Measurements from ENCODE around the gene RALGPS1.

Gene RALGPS1

DNA sequence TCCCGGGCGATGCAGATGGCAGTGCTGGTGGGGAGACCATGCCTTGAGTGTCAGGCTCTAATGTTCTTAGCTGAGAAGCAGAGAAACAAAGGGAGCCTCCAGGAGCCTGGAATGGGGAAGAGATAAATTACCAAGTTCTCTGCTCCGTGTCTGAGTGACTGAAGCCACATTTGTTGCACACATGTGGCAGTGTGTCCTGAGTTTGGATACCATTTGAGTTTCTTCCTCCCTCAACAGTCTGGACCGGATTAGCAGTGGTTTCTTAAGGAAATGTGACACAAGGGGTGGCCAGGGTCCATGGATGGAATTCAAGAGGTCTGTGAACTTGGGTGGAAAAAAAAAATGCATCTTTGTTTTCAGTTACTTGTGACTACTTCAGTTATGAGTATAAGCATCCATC is 299.3 kb downstream of the RALGPS1 start:
- no peak for DNase-seq

DNA sequence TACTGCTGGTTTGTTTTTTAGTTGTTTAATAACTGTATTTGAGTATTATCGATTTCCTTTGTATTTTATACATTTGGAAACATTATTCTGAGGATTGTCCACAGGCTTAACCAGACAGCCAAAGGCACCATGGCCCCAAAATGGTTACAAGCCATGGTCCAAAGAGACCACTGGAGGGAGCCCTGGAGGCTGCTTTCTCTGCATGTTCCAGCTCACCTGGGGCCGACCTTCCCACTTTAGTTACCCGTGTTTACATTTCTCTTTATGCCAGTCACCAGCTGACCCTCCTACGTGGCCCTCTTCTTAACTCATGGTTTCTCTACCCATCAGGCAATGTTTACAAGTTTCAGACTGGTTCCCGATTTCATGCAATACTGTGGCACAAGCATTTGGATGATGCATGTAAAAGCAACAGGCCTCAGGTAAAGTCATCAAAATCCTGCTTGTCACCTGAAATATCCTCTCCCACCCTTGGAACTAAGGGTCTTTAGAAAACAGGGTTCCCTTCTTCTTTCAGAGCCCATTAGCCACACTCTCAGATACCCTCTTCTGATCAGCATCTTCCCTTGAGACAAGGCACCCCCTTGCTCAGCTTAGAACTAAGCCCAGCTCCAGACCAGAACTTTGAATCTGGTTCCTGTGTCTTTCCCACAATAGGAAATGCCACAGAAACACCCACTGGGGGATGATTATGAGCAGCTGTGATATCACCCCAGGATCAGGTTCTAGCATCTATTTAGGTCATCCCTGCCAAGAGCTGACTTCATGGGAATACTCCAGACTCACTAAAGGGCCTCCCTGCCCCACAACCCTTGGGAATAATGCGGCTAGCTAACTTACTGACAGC is 300.1 kb downstream of the RALGPS1 start:
- DNase-seq: peak; percentile 77

DNA sequence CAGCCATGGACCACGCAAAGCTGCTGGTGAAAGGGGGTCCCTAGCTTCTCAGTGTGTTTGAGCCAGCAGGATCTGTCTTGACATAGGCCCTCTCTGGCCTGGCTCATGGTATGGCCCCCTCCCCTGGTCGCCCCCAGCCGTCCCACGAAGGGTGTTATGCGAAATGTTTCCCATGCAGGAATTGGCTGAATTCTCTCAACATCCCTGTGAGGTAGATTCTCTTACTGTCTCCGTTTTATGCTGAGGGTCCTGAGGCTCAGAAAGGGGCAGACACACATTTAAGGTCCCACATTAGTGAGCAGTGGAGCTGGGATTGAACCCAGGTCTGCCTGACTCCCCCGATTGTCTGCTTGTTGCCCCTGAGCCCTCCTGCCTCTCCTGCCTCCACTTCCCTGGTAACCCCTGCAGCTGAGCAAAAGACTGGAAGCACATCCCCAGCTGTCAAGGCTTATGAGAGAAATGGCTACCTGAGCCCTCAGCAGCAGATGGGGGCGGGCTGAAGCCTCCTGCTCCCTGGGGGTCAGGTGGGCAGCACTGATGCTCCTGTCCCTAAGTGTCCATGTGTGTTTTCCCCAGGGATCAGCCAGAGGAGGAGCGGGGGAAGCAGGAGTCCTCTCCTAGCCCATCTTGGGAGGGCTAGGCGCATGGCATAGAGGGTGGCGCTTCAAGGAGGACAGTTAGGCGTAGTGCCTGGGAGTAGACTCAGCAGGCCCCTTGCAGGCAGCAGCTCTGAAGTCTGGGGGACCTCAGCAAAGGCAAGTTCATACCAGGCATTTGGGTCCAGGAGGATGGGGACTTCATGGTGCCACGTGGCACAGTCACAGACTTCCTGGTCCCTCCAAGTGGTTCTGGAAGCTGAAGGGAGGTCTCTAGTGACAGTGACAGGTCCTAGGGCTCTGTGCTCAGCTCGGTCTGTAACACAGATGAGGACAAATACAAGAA is 301.0 kb downstream of the RALGPS1 start:
- no peak for DNase-seq

DNA sequence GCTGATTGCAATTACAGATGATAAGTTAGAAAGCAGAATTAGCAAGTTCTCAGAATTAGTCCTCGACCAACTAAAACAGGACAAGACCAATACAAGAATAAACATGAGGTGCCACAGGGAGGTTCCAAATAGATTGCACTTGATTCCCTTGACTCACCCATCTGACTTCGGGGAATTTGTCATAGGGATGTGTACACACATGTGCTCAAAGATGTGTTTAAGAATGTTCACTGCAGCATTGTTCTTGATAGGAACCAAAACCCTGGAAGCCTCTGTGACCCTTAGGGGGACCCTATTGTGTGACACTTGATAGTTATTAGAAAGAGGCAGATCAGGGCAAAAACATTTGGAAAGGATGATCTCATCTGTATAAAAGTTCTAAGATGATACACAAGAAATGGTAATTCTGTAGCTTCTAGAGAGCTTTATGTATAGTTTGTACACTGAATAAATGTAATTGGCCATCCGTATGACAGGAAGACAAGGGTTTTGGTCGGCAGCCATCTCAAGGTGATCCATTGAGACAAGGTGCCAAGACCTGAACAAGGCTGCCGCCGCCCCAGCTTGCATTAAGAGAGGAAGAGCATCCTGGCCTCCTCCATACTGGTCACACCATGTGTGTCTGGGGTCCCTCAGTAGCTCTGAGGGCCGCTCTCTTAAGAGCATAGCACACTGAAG is 301.8 kb downstream of the RALGPS1 start:
- DNase-seq: no peak

- DNase-seq: no peak
Observed at GRCh38 chr9:127216888-127217217, 302.3 kb downstream of the RALGPS1 start.

DNA sequence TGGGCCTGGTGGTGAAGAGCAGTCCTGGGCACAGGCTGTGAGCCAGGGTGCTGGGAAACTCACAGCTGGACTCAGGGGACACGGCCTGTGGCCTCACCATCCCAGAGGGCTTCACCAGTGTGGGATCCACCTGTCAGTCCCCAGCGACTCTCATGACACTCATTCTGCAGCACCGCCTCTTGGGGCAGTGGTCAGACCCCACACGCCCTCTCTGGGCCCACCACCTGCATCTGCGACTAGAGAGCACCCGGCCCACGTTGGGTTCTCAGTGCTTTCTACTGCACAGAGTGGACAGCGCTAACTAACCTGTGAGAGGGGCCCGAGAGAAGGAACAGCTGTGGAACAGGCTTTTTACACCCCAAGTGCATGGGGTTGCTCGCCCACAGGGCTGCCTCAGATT is 304.2 kb downstream of the RALGPS1 start:
- DNase-seq: no peak

GRCh38 chr9:127219520-127219919 is 304.9 kb downstream of the RALGPS1 start:
- DNase-seq: no peak

DNA sequence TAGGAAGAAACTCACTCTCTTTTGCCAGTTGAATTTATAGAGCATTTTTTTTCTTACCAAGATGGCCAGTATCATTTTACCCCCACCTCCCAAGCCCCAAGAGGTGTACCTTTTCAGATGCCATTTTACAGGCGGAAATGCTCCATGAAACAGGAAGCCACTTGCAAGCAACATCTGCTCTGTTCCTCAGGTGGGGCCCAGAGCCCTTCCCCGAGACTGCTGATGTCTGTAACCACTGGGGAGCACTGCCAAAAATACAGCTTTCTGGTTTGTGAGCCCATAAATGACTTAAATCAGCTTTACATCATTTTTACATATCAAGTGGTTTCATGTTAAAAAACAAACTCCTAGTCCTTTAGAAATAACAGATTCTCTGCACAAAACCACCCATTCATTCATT is 307.1 kb downstream of the RALGPS1 start:
- DNase-seq: no peak

- no peak for DNase-seq
Observed at GRCh38 chr9:127222388-127223095, 308.0 kb downstream of the RALGPS1 start.

DNA sequence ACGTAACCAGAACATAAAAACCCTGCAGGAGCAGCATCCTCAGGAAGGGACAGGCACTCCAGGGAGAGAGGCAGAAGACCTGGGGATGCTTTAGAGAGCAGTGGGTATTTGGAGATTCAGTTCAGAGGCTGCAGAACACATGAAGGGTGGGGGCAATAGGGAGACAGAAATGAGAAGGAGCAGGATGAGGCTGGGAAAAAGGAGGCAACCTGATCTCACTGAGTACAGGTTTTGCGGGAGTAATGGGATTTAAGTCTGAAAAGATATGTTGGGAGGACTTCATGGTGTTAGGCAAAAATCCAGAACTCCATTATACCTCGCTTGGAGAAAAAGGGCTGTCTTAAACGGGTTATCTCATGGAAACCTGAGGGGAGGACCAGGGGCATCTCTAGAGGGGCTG is 308.7 kb downstream of the RALGPS1 start:
- no peak for DNase-seq

DNA sequence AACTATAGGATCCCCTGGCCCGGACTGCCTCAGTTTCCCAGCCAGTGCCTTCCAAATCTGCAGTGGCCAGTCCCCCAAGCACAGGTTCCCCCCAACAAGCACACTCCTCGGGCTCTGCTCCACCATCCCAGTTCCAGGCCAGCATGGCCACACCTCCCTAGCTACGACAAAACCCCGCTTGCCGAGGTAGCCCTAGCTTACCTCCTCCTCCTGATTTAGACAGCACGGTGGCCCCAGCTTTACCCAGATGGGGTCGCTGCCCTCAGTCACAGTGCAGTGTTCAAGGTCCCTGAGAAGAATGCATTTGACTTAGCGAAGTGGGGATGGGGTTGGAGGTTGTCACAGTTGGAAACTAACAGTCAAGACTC is 309.2 kb downstream of the RALGPS1 start:
- DNase-seq: no peak

GRCh38 chr9:127224178-127224882 is 309.7 kb downstream of the RALGPS1 start:
- DNase-seq: peak; percentile 92

GRCh38 chr9:127224883-127225739 is 310.5 kb downstream of the RALGPS1 start:
- DNase-seq: peak; percentile 95

GRCh38 chr9:127225801-127226625 is 311.4 kb downstream of the RALGPS1 start:
- no peak for DNase-seq

DNA sequence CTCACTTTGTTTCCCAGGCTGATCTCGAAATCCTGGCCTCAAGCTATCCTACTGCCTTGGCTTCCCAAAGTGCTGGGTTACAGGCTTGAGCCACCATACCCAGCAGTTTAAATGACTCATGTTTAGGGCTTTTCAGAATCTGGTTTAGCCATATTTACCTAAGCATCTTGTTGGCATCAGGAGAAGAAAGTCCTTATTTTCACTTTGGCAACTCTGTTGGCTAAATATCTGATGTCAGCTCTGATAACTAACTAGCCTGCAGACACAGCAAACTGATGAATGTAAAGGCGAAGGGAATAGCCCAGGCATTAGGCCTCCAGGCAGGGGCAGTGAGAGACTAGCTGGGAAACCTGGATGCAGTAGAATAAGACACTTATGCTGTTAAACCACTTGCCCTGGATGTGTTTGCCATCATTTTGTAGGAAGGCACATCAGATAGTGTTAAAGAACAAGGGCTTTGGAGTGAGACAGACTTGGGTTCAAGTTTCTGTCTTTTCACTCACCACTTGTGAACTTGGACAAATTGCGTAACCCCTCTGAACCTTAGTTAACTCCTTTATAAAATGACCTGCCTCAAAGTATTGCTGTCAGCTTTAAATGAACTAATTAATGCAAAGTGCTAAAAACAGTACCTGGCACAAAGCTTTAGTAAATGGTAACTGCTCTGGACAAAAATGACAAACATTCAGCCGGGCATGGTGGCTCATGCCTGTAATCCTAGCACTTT is 315.3 kb downstream of the RALGPS1 start:
- no peak for DNase-seq

DNA sequence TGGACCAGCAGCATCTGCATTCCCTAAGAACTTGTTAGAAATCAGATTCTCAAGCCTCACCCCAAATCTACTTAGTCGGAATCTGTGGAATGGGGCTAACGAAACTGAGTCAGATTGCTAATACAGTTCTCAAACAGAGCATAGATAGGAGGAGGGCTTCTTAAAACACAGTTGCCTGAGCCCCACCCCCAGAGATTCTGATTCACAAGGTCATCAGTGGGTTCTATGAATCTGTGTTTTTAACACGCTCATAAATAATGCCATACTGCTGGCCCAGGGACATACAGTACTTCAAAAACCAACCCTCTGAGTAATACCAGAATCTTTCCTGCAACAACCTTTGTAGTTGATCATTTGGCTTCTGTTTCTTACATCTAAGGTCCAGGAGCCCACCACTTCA is 317.1 kb downstream of the RALGPS1 start:
- DNase-seq: no peak

GRCh38 chr9:127232833-127233549 is 318.4 kb downstream of the RALGPS1 start:
- no peak for DNase-seq

DNA sequence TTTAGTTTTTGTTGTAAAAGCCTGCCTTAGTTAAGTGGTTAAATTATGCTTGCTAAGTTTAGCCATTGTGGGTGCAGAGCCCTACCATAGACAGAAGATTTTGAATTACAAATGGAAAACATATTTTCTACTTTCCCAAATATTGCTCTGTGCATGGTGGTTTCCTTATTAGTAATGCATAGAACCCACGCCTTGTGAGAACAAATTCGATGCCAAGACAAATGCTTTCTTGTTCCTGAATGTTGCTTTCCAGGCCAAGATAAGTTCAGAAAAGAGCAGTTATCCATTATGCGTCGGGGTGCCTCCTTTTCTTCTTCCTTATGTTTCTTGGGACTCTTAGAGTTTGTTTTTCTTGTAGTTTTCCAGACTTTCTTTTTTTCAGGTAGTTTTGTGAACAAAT is 319.0 kb downstream of the RALGPS1 start:
- DNase-seq: no peak

DNA sequence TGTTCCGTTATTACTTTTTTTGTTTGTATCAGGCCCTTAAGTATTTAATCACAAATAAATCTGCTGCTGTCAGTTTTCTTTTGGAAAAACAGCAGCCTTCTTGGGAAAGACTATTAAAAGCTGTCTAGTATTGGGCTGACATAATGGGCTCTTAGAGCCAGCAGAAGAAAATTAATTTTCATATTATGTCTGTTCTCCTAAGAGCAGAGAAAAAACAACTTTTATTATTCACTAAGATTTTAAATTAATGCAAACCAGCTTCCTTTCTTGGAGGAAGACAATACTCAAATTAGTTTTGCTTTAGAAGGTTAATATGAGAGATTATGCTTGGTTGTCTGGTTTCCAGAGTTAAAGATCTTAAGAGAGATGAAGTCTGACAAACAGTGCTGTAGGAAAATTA is 319.4 kb downstream of the RALGPS1 start:
- DNase-seq: no peak
